ENCODE results near the gene FIS1.
A peak's percentile ranks its signal among the peaks of the same experiment; 100 is the strongest.

The FIS1 gene

GRCh38 chr7:101233907-101234547, 10.9 kb downstream of the FIS1 start:
- peak; percentile 24 for DNase-seq (ENCODE audit: low spot score)

GRCh38 chr7:101232141-101232850, 12.6 kb downstream of the FIS1 start:
- peak; percentile 44 for DNase-seq (ENCODE audit: low spot score)

GRCh38 chr7:101231644-101232043, 13.2 kb downstream of the FIS1 start:
- DNase-seq (ENCODE audit: low spot score), result no peak

- DNase-seq (ENCODE audit: low spot score), result no peak
Measured at GRCh38 chr7:101226721-101227120, 18.2 kb downstream of the FIS1 start.

GRCh38 chr7:101225650-101226049, 19.2 kb downstream of the FIS1 start:
- DNase-seq (ENCODE audit: low spot score), result no peak

- DNase-seq (ENCODE audit: low spot score), result no peak
Measured at GRCh38 chr7:101223528-101223927, 21.4 kb downstream of the FIS1 start.

- no peak for DNase-seq (ENCODE audit: low spot score)
Measured at GRCh38 chr7:101222275-101222830, 22.5 kb downstream of the FIS1 start.

GRCh38 chr7:101220295-101220694, 24.6 kb downstream of the FIS1 start:
- no peak for DNase-seq (ENCODE audit: low spot score)

- DNase-seq (ENCODE audit: low spot score), result no peak
Measured at GRCh38 chr7:101218236-101219125, 26.4 kb downstream of the FIS1 start.

- peak; percentile 93 for DNase-seq (ENCODE audit: low spot score)
Measured at GRCh38 chr7:101217388-101218235, 27.3 kb downstream of the FIS1 start, which contains the start of the genes PLOD3 and ZNHIT1. Gene PLOD3 (minus strand): TSS chr7:101217581. CDS start chr7:101217274, 307 bp downstream. Gene ZNHIT1 (plus strand): TSS chr7:101218165. CDS start chr7:101218196, 31 bp downstream.

- DNase-seq (ENCODE audit: low spot score), result no peak
Measured at GRCh38 chr7:101216860-101217387, 28.0 kb downstream of the FIS1 start.

GRCh38 chr7:101216001-101216859, 28.7 kb downstream of the FIS1 start:
- DNase-seq (ENCODE audit: low spot score), result no peak

GRCh38 chr7:101212014-101212413, 32.9 kb downstream of the FIS1 start:
- DNase-seq (ENCODE audit: low spot score), result no peak

GRCh38 chr7:101211501-101211900, 33.4 kb downstream of the FIS1 start:
- no peak for DNase-seq (ENCODE audit: low spot score)

GRCh38 chr7:101210143-101210542, 34.7 kb downstream of the FIS1 start:
- no peak for DNase-seq (ENCODE audit: low spot score)

GRCh38 chr7:101208794-101209193, 36.1 kb downstream of the FIS1 start:
- no peak for DNase-seq (ENCODE audit: low spot score)

- no peak for DNase-seq (ENCODE audit: low spot score)
Measured at GRCh38 chr7:101207459-101207858, 37.4 kb downstream of the FIS1 start.

GRCh38 chr7:101206665-101207042, 38.2 kb downstream of the FIS1 start:
- no peak for DNase-seq (ENCODE audit: low spot score)

- no peak for DNase-seq (ENCODE audit: low spot score)
Measured at GRCh38 chr7:101205901-101206664, 38.8 kb downstream of the FIS1 start.
